GM18499 (cell line): Measurements from ENCODE around the gene PLB1.

ENCODE experiments used
- ATAC-seq: cut with Tn5 transposase; IDR thresholded peaks from one replicate; pipeline ENCODE4 v1.9.1; 2021; ENCODE audit warnings: moderate number of reproducible peaks; ENCODE audit not compliant: insufficient read depth, unreplicated experiment

Gene PLB1

GRCh38 chr2:28602751-28603639, 107.1 kb downstream of the PLB1 start:
- ATAC-seq, result no peak

- ATAC-seq, result no peak
These were observed 108.0 kb downstream of the PLB1 start for GRCh38 chr2:28603821-28604220.

- no peak for ATAC-seq
These were observed 108.5 kb downstream of the PLB1 start for GRCh38 chr2:28604284-28604843.

- no peak for ATAC-seq
These were observed 111.2 kb downstream of the PLB1 start for GRCh38 chr2:28606986-28607441.

- no peak for ATAC-seq
These were observed 112.1 kb downstream of the PLB1 start for GRCh38 chr2:28607730-28608499.

- ATAC-seq, result no peak
These were observed 112.9 kb downstream of the PLB1 start for GRCh38 chr2:28608500-28609424.

GRCh38 chr2:28610583-28611201, 114.8 kb downstream of the PLB1 start:
- no peak for ATAC-seq

- ATAC-seq, result no peak
These were observed 116.4 kb downstream of the PLB1 start for GRCh38 chr2:28612131-28612812.

GRCh38 chr2:28613186-28613585, 117.3 kb downstream of the PLB1 start:
- ATAC-seq, result no peak

- ATAC-seq, result no peak
These were observed 118.0 kb downstream of the PLB1 start for GRCh38 chr2:28613633-28614501.

- no peak for ATAC-seq
These were observed 119.8 kb downstream of the PLB1 start for GRCh38 chr2:28615706-28616105.

- no peak for ATAC-seq
These were observed 120.6 kb downstream of the PLB1 start for GRCh38 chr2:28616396-28616999.

- ATAC-seq, result no peak
These were observed 121.8 kb downstream of the PLB1 start for GRCh38 chr2:28617502-28618184.

- no peak for ATAC-seq
These were observed 122.6 kb downstream of the PLB1 start for GRCh38 chr2:28618221-28619141.

- ATAC-seq, result no peak
These were observed 123.6 kb downstream of the PLB1 start for GRCh38 chr2:28619213-28620196.
